K562 (cell line): ENCODE measurements around the gene OXSM. TPM values are rescaled to one million over a fixed set of nuclear protein-coding genes. Genes with fewer than 3 reads are reported as not detected.

Experiments used
- ATAC-seq: fragments of 200-7000 bp; cut with Tn5 transposase; 3 replicates; pipeline ENCODE4 v1.9.1; 2020; ENCODE audit warnings: moderate library complexity
- BruUV-seq: library from RNA; stranded (reverse); fragments of 400-500 nt; replicated peaks from 2 replicates; lab custom pipeline; 2021; lab: Mats Ljungman, UMichigan
- CTCF ChIA-PET: fragments of 300-600 bp; formaldehyde crosslinking; extraction: SDS; loops from one replicate; lab custom pipeline; 2021; ENCODE audit warnings: low intra/inter-chr PET ratio; lab: Yijun Ruan, JAX
- POLR2A ChIA-PET: fragments of 300-600, 350-650 bp; sonication (Branson Sonifier 250); formaldehyde crosslinking; extraction: SDS; loops from one replicate; lab custom pipeline; 2021; ENCODE audit warnings: antibody characterized with exemption, inconsistent platforms; lab: Yijun Ruan, JAX
- DNase-seq, 4 experiments: peaks; one replicate each; pipeline versions ENCODE4 v3.0.0 to v3.0.0-alpha.2; 2011 to 2018; ENCODE audit warnings: low spot score in 3 of 4, mixed read lengths in 3 of 4; ENCODE audit errors: extremely low read depth in 1 of 4
- FAIRE-seq: peaks from 2 replicates; lab custom pipeline; 2011; peaks lifted over from hg19 to GRCh38; lab: Jason Lieb, UNC
- H2AFZ ChIP-seq: 2 replicates; pipeline ENCODE4 v1.6.0; 2011; ENCODE audit warnings: low read depth, low read length, control low read depth, inconsistent platforms
- H3K27ac ChIP-seq: fragments of 200-600 bp; 3 replicates; pipeline ENCODE4 v1.8.0; 2011; ENCODE audit warnings: low read depth, mild to moderate bottlenecking, control low read depth, inconsistent platforms, low read length, moderate library complexity, mixed read lengths; ENCODE audit errors: extremely low read depth
- H3K27me3 ChIP-seq, 2 experiments: fragments of 300-600 bp in 1 of 2; 2 replicates in 1 of 2; 3 replicates in 1 of 2; pipeline versions ENCODE4 v1.6.0 to v1.8.0; 2011; ENCODE audit warnings: inconsistent platforms in 2 of 2, low read length in 2 of 2, mild to moderate bottlenecking in 1 of 2, mixed read lengths in 1 of 2, moderate library complexity in 1 of 2; ENCODE audit not compliant: control insufficient read depth in 2 of 2, insufficient read depth in 2 of 2
- H3K36me3 ChIP-seq: fragments of 300-600 bp; 3 replicates; pipeline ENCODE4 v1.8.0; 2011; ENCODE audit warnings: mild to moderate bottlenecking, low read length, inconsistent platforms; ENCODE audit not compliant: control insufficient read depth, insufficient read depth
- H3K4me1 ChIP-seq, 2 experiments: fragments of 200-600 bp in 1 of 2; replicated peaks in 1 of 2; 2 replicates in 1 of 2; 3 replicates in 1 of 2; pipeline versions ENCODE4 v1.5.1 to v1.8.0; 2011; ENCODE audit warnings: inconsistent platforms in 2 of 2, low read length in 2 of 2, mild to moderate bottlenecking in 1 of 2, mixed read lengths in 1 of 2, moderate library complexity in 1 of 2; ENCODE audit not compliant: control insufficient read depth in 2 of 2, insufficient read depth in 2 of 2
- H3K4me2 ChIP-seq: 2 replicates; pipeline ENCODE4 v1.6.1; 2011; ENCODE audit warnings: low read length, control low read depth, inconsistent platforms, mixed read lengths; ENCODE audit not compliant: insufficient read depth
- H3K4me3 ChIP-seq: fragments of 200-600 bp; sonication (generic), shearing (Covaris generic); 2 replicates; pipeline ENCODE4 v1.5.1; 2016; ENCODE audit warnings: control low read depth, inconsistent platforms
- H3K79me2 ChIP-seq: fragments of 200-600 bp; 3 replicates; pipeline ENCODE4 v1.8.0; 2011; ENCODE audit warnings: low read length, inconsistent platforms; ENCODE audit not compliant: control insufficient read depth, insufficient read depth
- H3K9ac ChIP-seq, 2 experiments: 2 replicates each; pipeline versions ENCODE4 v1.6.0 to v1.6.1; 2011; ENCODE audit warnings: low read depth in 2 of 2, low read length in 2 of 2, control low read depth in 1 of 2, inconsistent platforms in 1 of 2, mild to moderate bottlenecking in 1 of 2, mixed read lengths in 1 of 2; ENCODE audit not compliant: insufficient read depth in 1 of 2
- H3K9me1 ChIP-seq: one replicate; pipeline ENCODE4 v1.6.0; 2011; ENCODE audit warnings: inconsistent platforms, mild to moderate bottlenecking, low read length, moderate library complexity; ENCODE audit not compliant: control insufficient read depth, insufficient read depth
- H3K9me3 ChIP-seq: replicated peaks from 2 replicates; pipeline ENCODE4 v1.5.1; 2011; ENCODE audit warnings: low read depth, low read length, inconsistent platforms; ENCODE audit not compliant: control insufficient read depth, insufficient read depth
- H4K20me1 ChIP-seq: replicated peaks from 2 replicates; pipeline ENCODE4 v1.6.1; 2011; ENCODE audit warnings: low read length, inconsistent platforms, mixed read lengths; ENCODE audit not compliant: control insufficient read depth, insufficient read depth
- CTBP1 ChIP-seq: fragments of 450-650 bp; IDR thresholded peaks from 2 replicates; pipeline ENCODE4 v1.6.1; 2016; ENCODE audit warnings: borderline replicate concordance
- DACH1 ChIP-seq: fragments of 450-650 bp; IDR thresholded peaks from 2 replicates; pipeline ENCODE4 v1.6.1; 2018; ENCODE audit not compliant: partially characterized antibody
- HCFC1 ChIP-seq: IDR thresholded peaks from 2 replicates; pipeline ENCODE4 v1.6.1; 2012; ENCODE audit warnings: low read depth, low read length, improper control_type of control experiment
- L3MBTL2 ChIP-seq: fragments of 450-650 bp; IDR thresholded peaks from 2 replicates; pipeline ENCODE4 v1.6.1; 2016; ENCODE audit warnings: mild to moderate bottlenecking, moderate library complexity
- POLR3G ChIP-seq: IDR thresholded peaks from 2 replicates; pipeline ENCODE4 v1.6.1; 2011; ENCODE audit not compliant: insufficient read length, insufficient replicate concordance; ENCODE audit errors: extremely low read depth
- whole genome bisulfite sequencing: fragments of 100-300 bp; shearing (Covaris generic); methylation state at CpG from one replicate; pipeline ENCODE4 v1.1.6; 2016; ENCODE audit warnings: low coverage, mixed read lengths; ENCODE audit not compliant: insufficient coverage; ENCODE audit errors: missing lambda C conversion rate; 5-methylcytosine and 5-hydroxymethylcytosine counted together
- in situ Hi-C: fragments of 300-500 bp; cut with MboI; formaldehyde crosslinking; loops from 4 replicates; pipeline ENCODE4 v1.15.0; 2018; ENCODE audit warnings: inconsistent platforms, mixed read lengths
- intact Hi-C: fragments of 100-400 bp; cut with micrococcal nuclease; formaldehyde crosslinking; loops from 2 replicates; pipeline ENCODE4 v1.14.2; 2022
- polyA plus RNA-seq, 8 experiments: library from polyadenylated mRNA; depleted of rRNA in 4 of 8; stranded (reverse) in 5 of 8; unstranded in 3 of 8; fragments of >200 nt; fragmentation: Nextera tagmentation in 2 of 8; fragmentation: Illumina TruSeq in 1 of 8; extraction: Ambion mirVana in 2 of 8; extraction: Trizol in 1 of 8; gene quantifications; 2 replicates each; pipeline versions ENCODE4 v1.2.1 to v1.2.3, GENCODE V29; 2011 to 2014; ENCODE audit warnings: inconsistent platforms in 1 of 8, missing spikeins in 1 of 8
- total RNA-seq, 7 experiments: library from RNA; depleted of rRNA in 6 of 7; stranded (reverse); fragments of >200 nt in 6 of 7; fragmentation: Illumina TruSeq in 2 of 7; extraction: Trizol in 2 of 7; gene quantifications; 2 replicates each; pipeline versions ENCODE4 v1.2.1 to v1.2.3, GENCODE V29; 2011 to 2021; ENCODE audit warnings: low replicate concordance in 1 of 7
- TF ChIP-seq, protein P1 (sequence below): sonication (generic); formaldehyde crosslinking; IDR thresholded peaks from 2 replicates; pipeline ENCODE4 v1.8.1; 2023; ENCODE audit warnings: missing genetic modification reagents, mild to moderate bottlenecking, borderline replicate concordance
- TF ChIP-seq, protein P2 (sequence below), 2 experiments: IDR thresholded peaks in 1 of 2; conservative IDR thresholded peaks in 1 of 2; 2 replicates each; pipeline ENCODE4 v1.6.1; 2016; ENCODE audit warnings: low read depth in 2 of 2, mild to moderate bottlenecking in 1 of 2, missing compliant biosample characterization in 1 of 2, missing genetic modification characterization in 1 of 2, moderate library complexity in 1 of 2
- TF ChIP-seq, protein P3 (sequence below): IDR thresholded peaks from 2 replicates; pipeline ENCODE4 v1.6.1; 2011; ENCODE audit warnings: borderline replicate concordance, low read depth, mild to moderate bottlenecking, moderate library complexity, low read length; ENCODE audit not compliant: insufficient read depth, poor library complexity, severe bottlenecking
- TF ChIP-seq, protein P4 (sequence below): fragments of 250-450 bp; sonication (Bioruptor Pico); IDR thresholded peaks from 2 replicates; pipeline ENCODE4 v1.5.0; 2021

The OXSM gene
- total and polyA plus RNA-seq, 9 of the 15 experiments (the other 6 are each of a cell fraction or from before 2014, with no cell fraction given): 24.0 to 107 (median 34.0) TPM

DNA sequence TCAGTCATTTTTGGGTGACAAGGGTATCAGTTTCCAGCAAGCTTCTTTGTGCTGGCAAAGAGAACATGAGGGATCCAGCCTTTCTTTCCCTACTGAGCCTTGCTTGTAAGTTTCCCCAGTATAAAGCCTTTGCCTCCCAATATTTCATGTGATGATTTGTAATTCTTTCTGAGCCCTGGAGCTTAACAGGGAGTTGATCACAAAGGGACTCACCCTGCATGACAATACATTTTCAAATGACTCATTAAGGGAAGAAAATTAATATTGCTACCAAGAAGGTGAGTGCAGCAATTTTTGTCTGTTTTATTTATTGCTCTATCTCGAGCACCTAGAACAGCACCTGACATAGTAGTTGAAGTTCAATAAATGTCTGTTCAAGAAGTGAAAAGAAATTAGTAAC, 27.7 kb downstream of the OXSM start (continued):
- TF ChIP-seq, protein P1, sequence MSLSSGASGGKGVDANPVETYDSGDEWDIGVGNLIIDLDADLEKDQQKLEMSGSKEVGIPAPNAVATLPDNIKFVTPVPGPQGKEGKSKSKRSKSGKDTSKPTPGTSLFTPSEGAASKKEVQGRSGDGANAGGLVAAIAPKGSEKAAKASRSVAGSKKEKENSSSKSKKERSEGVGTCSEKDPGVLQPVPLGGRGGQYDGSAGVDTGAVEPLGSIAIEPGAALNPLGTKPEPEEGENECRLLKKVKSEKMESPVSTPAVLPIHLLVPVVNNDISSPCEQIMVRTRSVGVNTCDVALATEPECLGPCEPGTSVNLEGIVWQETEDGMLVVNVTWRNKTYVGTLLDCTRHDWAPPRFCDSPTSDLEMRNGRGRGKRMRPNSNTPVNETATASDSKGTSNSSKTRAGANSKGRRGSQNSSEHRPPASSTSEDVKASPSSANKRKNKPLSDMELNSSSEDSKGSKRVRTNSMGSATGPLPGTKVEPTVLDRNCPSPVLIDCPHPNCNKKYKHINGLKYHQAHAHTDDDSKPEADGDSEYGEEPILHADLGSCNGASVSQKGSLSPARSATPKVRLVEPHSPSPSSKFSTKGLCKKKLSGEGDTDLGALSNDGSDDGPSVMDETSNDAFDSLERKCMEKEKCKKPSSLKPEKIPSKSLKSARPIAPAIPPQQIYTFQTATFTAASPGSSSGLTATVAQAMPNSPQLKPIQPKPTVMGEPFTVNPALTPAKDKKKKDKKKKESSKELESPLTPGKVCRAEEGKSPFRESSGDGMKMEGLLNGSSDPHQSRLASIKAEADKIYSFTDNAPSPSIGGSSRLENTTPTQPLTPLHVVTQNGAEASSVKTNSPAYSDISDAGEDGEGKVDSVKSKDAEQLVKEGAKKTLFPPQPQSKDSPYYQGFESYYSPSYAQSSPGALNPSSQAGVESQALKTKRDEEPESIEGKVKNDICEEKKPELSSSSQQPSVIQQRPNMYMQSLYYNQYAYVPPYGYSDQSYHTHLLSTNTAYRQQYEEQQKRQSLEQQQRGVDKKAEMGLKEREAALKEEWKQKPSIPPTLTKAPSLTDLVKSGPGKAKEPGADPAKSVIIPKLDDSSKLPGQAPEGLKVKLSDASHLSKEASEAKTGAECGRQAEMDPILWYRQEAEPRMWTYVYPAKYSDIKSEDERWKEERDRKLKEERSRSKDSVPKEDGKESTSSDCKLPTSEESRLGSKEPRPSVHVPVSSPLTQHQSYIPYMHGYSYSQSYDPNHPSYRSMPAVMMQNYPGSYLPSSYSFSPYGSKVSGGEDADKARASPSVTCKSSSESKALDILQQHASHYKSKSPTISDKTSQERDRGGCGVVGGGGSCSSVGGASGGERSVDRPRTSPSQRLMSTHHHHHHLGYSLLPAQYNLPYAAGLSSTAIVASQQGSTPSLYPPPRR (CRISPR knock-in tag): no peak
- TF ChIP-seq DACH1 (no peak), CTBP1 (no peak)

DNA sequence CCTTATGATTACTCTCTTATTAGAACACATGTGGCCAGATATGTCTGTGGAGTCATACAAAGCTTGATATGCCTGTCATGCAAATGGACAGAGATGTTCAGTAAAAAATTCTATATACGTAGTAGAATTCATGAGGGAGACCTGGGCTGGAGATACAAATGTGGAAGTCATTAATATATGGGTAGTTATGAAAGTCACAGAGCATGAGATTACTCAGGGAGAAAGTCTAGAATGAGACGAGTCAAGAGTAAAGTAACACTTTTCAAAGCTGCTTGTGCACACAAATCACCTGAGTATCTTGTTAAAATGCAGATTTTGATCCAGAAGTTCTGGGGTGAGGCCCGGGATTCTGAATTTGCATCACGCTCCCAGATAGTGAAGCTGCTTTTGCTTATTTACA, 28.4 kb downstream of the OXSM start:
- CTCF ChIA-PET: no interaction called here
- TF ChIP-seq, protein P2, sequence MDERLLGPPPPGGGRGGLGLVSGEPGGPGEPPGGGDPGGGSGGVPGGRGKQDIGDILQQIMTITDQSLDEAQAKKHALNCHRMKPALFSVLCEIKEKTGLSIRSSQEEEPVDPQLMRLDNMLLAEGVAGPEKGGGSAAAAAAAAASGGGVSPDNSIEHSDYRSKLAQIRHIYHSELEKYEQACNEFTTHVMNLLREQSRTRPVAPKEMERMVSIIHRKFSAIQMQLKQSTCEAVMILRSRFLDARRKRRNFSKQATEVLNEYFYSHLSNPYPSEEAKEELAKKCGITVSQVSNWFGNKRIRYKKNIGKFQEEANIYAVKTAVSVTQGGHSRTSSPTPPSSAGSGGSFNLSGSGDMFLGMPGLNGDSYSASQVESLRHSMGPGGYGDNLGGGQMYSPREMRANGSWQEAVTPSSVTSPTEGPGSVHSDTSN (CRISPR knock-in tag; IDR thresholded peaks at IDR 0.05; ENCODE audit: low read depth): no peak
- TF ChIP-seq, protein P2 (tag; conservative IDR thresholded peaks at IDR 0.05; ENCODE audit: low read depth): no peak
- TF ChIP-seq POLR3G (no peak), L3MBTL2 (no peak), HCFC1 (no peak)
- TF ChIP-seq, protein P3, sequence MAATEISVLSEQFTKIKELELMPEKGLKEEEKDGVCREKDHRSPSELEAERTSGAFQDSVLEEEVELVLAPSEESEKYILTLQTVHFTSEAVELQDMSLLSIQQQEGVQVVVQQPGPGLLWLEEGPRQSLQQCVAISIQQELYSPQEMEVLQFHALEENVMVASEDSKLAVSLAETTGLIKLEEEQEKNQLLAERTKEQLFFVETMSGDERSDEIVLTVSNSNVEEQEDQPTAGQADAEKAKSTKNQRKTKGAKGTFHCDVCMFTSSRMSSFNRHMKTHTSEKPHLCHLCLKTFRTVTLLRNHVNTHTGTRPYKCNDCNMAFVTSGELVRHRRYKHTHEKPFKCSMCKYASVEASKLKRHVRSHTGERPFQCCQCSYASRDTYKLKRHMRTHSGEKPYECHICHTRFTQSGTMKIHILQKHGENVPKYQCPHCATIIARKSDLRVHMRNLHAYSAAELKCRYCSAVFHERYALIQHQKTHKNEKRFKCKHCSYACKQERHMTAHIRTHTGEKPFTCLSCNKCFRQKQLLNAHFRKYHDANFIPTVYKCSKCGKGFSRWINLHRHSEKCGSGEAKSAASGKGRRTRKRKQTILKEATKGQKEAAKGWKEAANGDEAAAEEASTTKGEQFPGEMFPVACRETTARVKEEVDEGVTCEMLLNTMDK: no peak
- TF ChIP-seq, protein P4, sequence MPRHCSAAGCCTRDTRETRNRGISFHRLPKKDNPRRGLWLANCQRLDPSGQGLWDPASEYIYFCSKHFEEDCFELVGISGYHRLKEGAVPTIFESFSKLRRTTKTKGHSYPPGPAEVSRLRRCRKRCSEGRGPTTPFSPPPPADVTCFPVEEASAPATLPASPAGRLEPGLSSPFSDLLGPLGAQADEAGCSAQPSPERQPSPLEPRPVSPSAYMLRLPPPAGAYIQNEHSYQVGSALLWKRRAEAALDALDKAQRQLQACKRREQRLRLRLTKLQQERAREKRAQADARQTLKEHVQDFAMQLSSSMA (CRISPR knock-in tag): no peak

More for the DNA sequence above, 28.4 kb downstream of the OXSM start:
- H3K9ac ChIP-seq: no peak overlapping the region
- ATAC-seq (no peak), FAIRE-seq (no peak), DNase-seq (no peak)
- H3K4me1 ChIP-seq: no peaks in the 10 kb centered on the region
- no peaks in the 10 kb centered on the region for H3K9me1 ChIP-seq
- H3K9me3 ChIP-seq: no peaks in the 10 kb centered on the region
- H2AFZ ChIP-seq: 0 out of 2 replicates have a peak overlapping the region, but pooled peaks have one; percentile 8
- BruUV-seq: no TSS peak
- in situ Hi-C loops: no loop called here
- H3K27me3 ChIP-seq: no peaks in the 10 kb centered on the region; a peak in 1 of 5 replicates
- POLR2A ChIA-PET: no interaction called here
- no peak overlapping the region for H3K4me3 ChIP-seq
- H4K20me1 ChIP-seq: no peaks in the 10 kb centered on the region
- 0% methylated on average over 4 of the region's 4 CpGs for WGBS
- H3K27ac ChIP-seq: no peak overlapping the region
- no peak overlapping the region for H3K4me2 ChIP-seq
- no peaks in the 10 kb centered on the region for H3K36me3 ChIP-seq
- intact Hi-C loops: no loop called here
- no peaks in the 10 kb centered on the region for H3K79me2 ChIP-seq
